GM23248 (cell line): ENCODE measurements around the gene SLC44A4. TPM values are rescaled to one million over a fixed set of nuclear protein-coding genes. Genes with fewer than 3 reads are reported as not detected.

Experiments used
- DNase-seq: peaks from one replicate; pipeline ENCODE4 v3.0.0-alpha.2; 2015
- H2AFZ ChIP-seq: fragments of 200-600 bp; sonication (generic); 2 replicates; pipeline ENCODE4 v1.6.1; 2016; ENCODE audit warnings: antibody characterized with exemption
- H3F3A ChIP-seq: fragments of 200-600 bp; sonication (generic); 2 replicates; pipeline ENCODE4 v1.6.1; 2016; ENCODE audit warnings: mild to moderate bottlenecking, antibody characterized with exemption, mixed run types; ENCODE audit not compliant: insufficient read depth
- H3K27ac ChIP-seq: fragments of 200-600 bp; sonication (generic); 2 replicates; pipeline ENCODE4 v1.5.1; 2016; ENCODE audit warnings: mild to moderate bottlenecking
- H3K27me3 ChIP-seq: fragments of 200-600 bp; sonication (generic); replicated peaks from 2 replicates; pipeline ENCODE4 v1.6.1; 2016; ENCODE audit warnings: mild to moderate bottlenecking; ENCODE audit not compliant: insufficient read depth
- H3K36me3 ChIP-seq: fragments of 200-600 bp; sonication (generic); 2 replicates; pipeline ENCODE4 v1.6.1; 2016; ENCODE audit warnings: low read depth, mild to moderate bottlenecking
- H3K4me1 ChIP-seq: fragments of 200-600 bp; sonication (generic); 2 replicates; pipeline ENCODE4 v1.6.1; 2016; ENCODE audit warnings: mild to moderate bottlenecking; ENCODE audit not compliant: insufficient read depth
- H3K4me2 ChIP-seq: fragments of 200-600 bp; sonication (generic); one replicate; pipeline ENCODE4 v1.6.1; 2016; ENCODE audit warnings: mild to moderate bottlenecking; ENCODE audit not compliant: unreplicated experiment
- H3K4me3 ChIP-seq: fragments of 200-600 bp; sonication (generic); 2 replicates; pipeline ENCODE4 v1.5.1; 2016; ENCODE audit warnings: mild to moderate bottlenecking
- H3K79me2 ChIP-seq: fragments of 200-600 bp; sonication (generic); 2 replicates; pipeline ENCODE4 v1.6.1; 2016; ENCODE audit warnings: mild to moderate bottlenecking; ENCODE audit not compliant: insufficient read depth
- H3K9ac ChIP-seq: fragments of 200-600 bp; sonication (generic); 2 replicates; pipeline ENCODE4 v1.6.1; 2016; ENCODE audit warnings: mild to moderate bottlenecking
- H3K9me2 ChIP-seq: fragments of 200-600 bp; sonication (generic); 2 replicates; pipeline ENCODE4 v1.6.1; 2016; ENCODE audit warnings: mixed run types, mild to moderate bottlenecking, moderate library complexity; ENCODE audit not compliant: insufficient read depth
- H3K9me3 ChIP-seq: fragments of 200-600 bp; sonication (generic); one replicate; pipeline ENCODE4 v1.6.1; 2017; ENCODE audit warnings: low read depth
- H4K20me1 ChIP-seq: fragments of 200-600 bp; sonication (generic); 2 replicates; pipeline ENCODE4 v1.6.0; 2016; ENCODE audit not compliant: insufficient read depth
- EZH2 ChIP-seq: fragments of 200-600 bp; sonication (generic); IDR thresholded peaks from 2 replicates; pipeline ENCODE4 v1.6.1; 2018; ENCODE audit warnings: antibody characterized with exemption, mild to moderate bottlenecking; ENCODE audit not compliant: insufficient read depth, poor library complexity, severe bottlenecking
- EZH2phosphoT487 ChIP-seq: fragments of 200-600 bp; sonication (generic); IDR thresholded peaks from 2 replicates; pipeline ENCODE4 v1.6.1; 2018; ENCODE audit warnings: antibody characterized with exemption, moderate library complexity, mild to moderate bottlenecking, low read depth; ENCODE audit not compliant: insufficient read depth
- WGBS, 2 experiments: methylation state at CpG; one replicate each; pipeline ENCODE4 v1.1.6; 2015 to 2017; ENCODE audit warnings: low lambda C conversion rate in 2 of 2, low coverage in 1 of 2; ENCODE audit errors: missing lambda C conversion rate in 2 of 2; 5-methylcytosine and 5-hydroxymethylcytosine counted together
- in situ Hi-C: fragments of 300-500 bp; cut with MboI; formaldehyde crosslinking; loops from 2 replicates; pipeline ENCODE4 v1.15.0; 2020
- polyA plus RNA-seq: library from polyadenylated mRNA; unstranded; fragments of >200 nt; fragmentation: Nextera tagmentation; extraction: Ambion mirVana; gene quantifications from 2 replicates; pipeline ENCODE4 v1.2.1, GENCODE V29; 2016
- total RNA-seq: library from RNA; depleted of rRNA; stranded (reverse); fragments of >200 nt; shearing (Covaris generic); gene quantifications from 2 replicates; pipeline ENCODE4 v1.2.3, GENCODE V29; 2014

SLC44A4 gene
- total and polyA plus RNA-seq, 2 experiments from 2014 or later, result not detected

DNA sequence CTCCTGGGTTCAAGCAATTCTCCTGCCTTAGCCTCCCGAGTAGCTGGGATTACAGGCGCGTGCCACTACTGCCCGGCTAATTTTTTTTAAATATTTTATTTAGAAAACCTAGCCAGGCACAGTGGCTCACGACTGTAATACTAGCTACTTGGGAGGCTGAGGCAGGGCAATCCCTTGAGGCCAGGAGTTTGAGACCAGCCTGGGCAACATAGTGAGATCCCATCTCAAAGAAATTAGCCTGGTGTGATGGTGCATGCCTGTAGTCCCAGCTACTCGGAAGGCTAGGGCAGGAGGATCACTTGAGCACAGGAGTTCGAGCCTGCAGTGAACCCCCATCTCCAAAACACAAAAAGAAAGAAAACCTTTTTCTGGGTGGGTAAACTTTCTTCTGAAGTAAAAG, 2.4 kb downstream of the SLC44A4 start:
- H3K4me3 ChIP-seq, result no peak overlapping the region
- no peak overlapping the region for H3K9ac ChIP-seq
- H3K36me3 ChIP-seq, result no peaks in the 10 kb centered on the region
- no peaks in the 10 kb centered on the region for H3K27me3 ChIP-seq
- no peaks in the 10 kb centered on the region for H3K4me1 ChIP-seq
- no peaks in the 10 kb centered on the region for H3K79me2 ChIP-seq
- H3K4me2 ChIP-seq, result no peak overlapping the region
- WGBS, 2 experiments, result 88 to 89% methylated on average over 7 of the region's 7 CpGs
- no peak overlapping the region for H3K27ac ChIP-seq
- H4K20me1 ChIP-seq, result no peaks in the 10 kb centered on the region
- TF ChIP-seq EZH2 (no peak), EZH2phosphoT487 (no peak)
- no peak for DNase-seq
- in situ Hi-C loops, result no loop called here
- no peak overlapping the region for H2AFZ ChIP-seq
- no peaks in the 10 kb centered on the region for H3F3A ChIP-seq
- no peaks in the 10 kb centered on the region for H3K9me2 ChIP-seq
- H3K9me3 ChIP-seq, result no peaks in the 10 kb centered on the region

GRCh38 chr6:31875877-31876276, 2.9 kb downstream of the SLC44A4 start:
- H3K4me3 ChIP-seq, result no peak overlapping the region
- TF ChIP-seq EZH2 (no peak), EZH2phosphoT487 (no peak)
- no peaks in the 10 kb centered on the region for H3K9me3 ChIP-seq
- in situ Hi-C loops, result no loop called here
- no peak overlapping the region for H3K4me2 ChIP-seq
- no peaks in the 10 kb centered on the region for H3K27me3 ChIP-seq
- H3F3A ChIP-seq, result no peaks in the 10 kb centered on the region
- DNase-seq, result no peak
- no peaks in the 10 kb centered on the region for H3K79me2 ChIP-seq
- H3K9me2 ChIP-seq, result no peaks in the 10 kb centered on the region
- no peaks in the 10 kb centered on the region for H3K36me3 ChIP-seq
- no peak overlapping the region for H3K9ac ChIP-seq
- WGBS, 2 experiments, result 51 to 64% methylated on average over 5 of the region's 5 CpGs
- no peaks in the 10 kb centered on the region for H4K20me1 ChIP-seq
- no peaks in the 10 kb centered on the region for H3K4me1 ChIP-seq
- H2AFZ ChIP-seq, result no peak overlapping the region
- H3K27ac ChIP-seq, result no peak overlapping the region

DNA sequence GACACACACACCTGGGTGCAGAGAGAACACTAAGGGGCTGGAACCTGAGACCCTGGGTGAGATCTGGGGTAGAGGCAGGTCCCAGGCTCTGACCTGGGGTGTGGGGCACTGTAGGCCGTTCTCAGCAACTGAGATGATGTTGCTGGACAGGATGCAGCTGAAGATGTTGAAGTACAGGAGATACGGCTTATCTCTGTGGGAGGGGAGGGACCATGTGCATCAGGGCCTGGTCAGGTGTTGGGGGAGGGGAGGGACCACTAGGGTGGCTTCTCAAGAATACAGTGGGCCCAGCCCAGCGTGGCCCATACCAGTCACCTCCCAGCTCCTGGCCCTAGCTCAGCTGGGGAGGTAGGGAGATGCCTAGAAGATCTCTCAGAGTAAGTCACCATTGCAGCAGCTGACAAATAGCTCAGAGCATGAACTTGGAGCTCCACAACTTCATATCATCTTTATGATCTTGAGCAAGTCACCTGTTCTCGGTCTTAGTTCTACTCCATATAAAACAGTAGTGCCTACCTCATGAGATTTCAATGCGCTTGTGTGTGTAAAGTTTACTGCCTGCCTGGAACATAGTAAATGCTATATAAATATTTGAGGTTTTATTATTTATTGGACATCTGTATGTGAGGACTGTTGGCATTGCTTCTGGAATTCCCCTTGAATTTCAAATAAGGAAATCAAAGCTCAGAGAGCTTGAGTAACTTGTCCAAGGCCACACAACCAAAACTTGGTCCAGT, 3.8 kb downstream of the SLC44A4 start:
- Histone ChIP-seq H2AFZ (no peak overlapping the region), H3K4me1 (no peaks in the 10 kb centered on the region), H3F3A (no peaks in the 10 kb centered on the region), H3K9ac (no peak overlapping the region), H4K20me1 (no peaks in the 10 kb centered on the region), H3K9me2 (no peaks in the 10 kb centered on the region), H3K9me3 (no peaks in the 10 kb centered on the region), H3K4me3 (no peak overlapping the region), H3K79me2 (no peaks in the 10 kb centered on the region), H3K4me2 (no peak overlapping the region), H3K27me3 (no peaks in the 10 kb centered on the region), H3K27ac (no peak overlapping the region), H3K36me3 (no peaks in the 10 kb centered on the region)
- no peak for DNase-seq
- 85 to 94% methylated on average over 4 to 5 of the region's 5 CpGs for WGBS, 2 experiments
- TF ChIP-seq EZH2 (no peak), EZH2phosphoT487 (no peak)
- in situ Hi-C loops, result no loop called here

GRCh38 chr6:31874084-31874670, 4.6 kb downstream of the SLC44A4 start:
- Histone ChIP-seq H3K79me2 (no peaks in the 10 kb centered on the region), H2AFZ (no peak overlapping the region), H3K9ac (no peak overlapping the region), H3K9me2 (no peaks in the 10 kb centered on the region), H4K20me1 (no peaks in the 10 kb centered on the region), H3K27ac (no peak overlapping the region), H3K9me3 (no peaks in the 10 kb centered on the region), H3K4me2 (no peak overlapping the region), H3K4me1 (no peaks in the 10 kb centered on the region), H3K36me3 (no peaks in the 10 kb centered on the region), H3F3A (no peaks in the 10 kb centered on the region), H3K27me3 (no peaks in the 10 kb centered on the region), H3K4me3 (no peak overlapping the region)
- no peak for DNase-seq
- WGBS, 2 experiments, result 57 to 69% methylated on average over 4 of the region's 4 CpGs
- in situ Hi-C loops, result no loop called here
- TF ChIP-seq EZH2phosphoT487, result no peak
